K562 (cell line): ENCODE data around the gene LHX5. TPM values are rescaled to one million over a fixed set of nuclear protein-coding genes. Genes with fewer than 3 reads are reported as not detected.

Source experiments
- ARID2 ChIP-seq: fragments of 450-650 bp; IDR thresholded peaks from 2 replicates; pipeline ENCODE4 v1.6.1; 2017; ENCODE audit warnings: antibody characterized with exemption, mild to moderate bottlenecking
- ATF4 ChIP-seq: fragments of 450-650 bp; formaldehyde crosslinking; IDR thresholded peaks from 2 replicates; pipeline ENCODE4 v1.4.0; 2022; ENCODE audit warnings: mild to moderate bottlenecking, moderate library complexity
- BCOR ChIP-seq: fragments of 450-650 bp; IDR thresholded peaks from 2 replicates; pipeline ENCODE4 v1.6.1; 2016
- CAMTA2 ChIP-seq: fragments of 250-450 bp; sonication (Bioruptor Pico); conservative IDR thresholded peaks from 2 replicates; pipeline ENCODE4 v1.5.1; 2022
- ERF ChIP-seq: fragments of 450-650 bp; formaldehyde crosslinking; IDR thresholded peaks from 2 replicates; pipeline ENCODE4 v1.4.0; 2020; ENCODE audit warnings: mild to moderate bottlenecking, mixed read lengths
- GTF2E2 ChIP-seq: fragments of 200-800 bp; sonication (Bioruptor generic); IDR thresholded peaks from 2 replicates; pipeline ENCODE4 v1.6.1; 2016; ENCODE audit warnings: missing genetic modification characterization, missing compliant biosample characterization
- HDAC3 ChIP-seq: fragments of 450-650 bp; IDR thresholded peaks from 2 replicates; pipeline ENCODE4 v1.6.1; 2018; ENCODE audit warnings: borderline replicate concordance, mild to moderate bottlenecking, moderate library complexity; ENCODE audit not compliant: partially characterized antibody
- KDM4B ChIP-seq, 2 experiments: fragments of 450-650 bp in 1 of 2; sonication (generic) in 1 of 2; IDR thresholded peaks; 2 replicates each; pipeline ENCODE4 v1.6.1; 2016 to 2017; ENCODE audit warnings: borderline replicate concordance in 2 of 2, antibody characterized with exemption in 1 of 2, low read depth in 1 of 2, mild to moderate bottlenecking in 1 of 2
- KDM5B ChIP-seq: fragments of 200-600 bp; sonication (generic); IDR thresholded peaks from 2 replicates; pipeline ENCODE4 v1.6.1; 2012; ENCODE audit warnings: low read depth, mild to moderate bottlenecking, moderate library complexity, low read length, control low read depth, inconsistent platforms; ENCODE audit not compliant: insufficient replicate concordance
- NFIX ChIP-seq: fragments of 250-450 bp; sonication (Bioruptor Pico); IDR thresholded peaks from 2 replicates; pipeline ENCODE4 v1.4.0; 2020; ENCODE audit warnings: low read depth, mild to moderate bottlenecking, moderate library complexity
- POLR2G ChIP-seq: fragments of 200-400 bp; formaldehyde crosslinking; IDR thresholded peaks from 2 replicates; pipeline ENCODE4 v1.6.1; 2017; ENCODE audit warnings: low read depth, mild to moderate bottlenecking, antibody characterized with exemption, low read length, moderate library complexity
- POU5F1 ChIP-seq: fragments of 150-350 bp; IDR thresholded peaks from 2 replicates; pipeline ENCODE4 v1.6.1; 2014; ENCODE audit warnings: borderline replicate concordance, low read length, low read depth, mild to moderate bottlenecking; ENCODE audit not compliant: partially characterized antibody
- PTBP1 ChIP-seq: fragments of 200-400 bp; formaldehyde crosslinking; IDR thresholded peaks from 2 replicates; pipeline ENCODE4 v1.6.1; 2017; ENCODE audit warnings: low read depth, low read length
- RNF219 ChIP-seq: fragments of 250-450 bp; sonication (Bioruptor Pico); IDR thresholded peaks from 2 replicates; pipeline ENCODE4 v1.5.0; 2022; ENCODE audit warnings: mild to moderate bottlenecking
- SMC3 ChIP-seq: conservative IDR thresholded peaks from 2 replicates; pipeline ENCODE4 v1.6.1; 2011; ENCODE audit warnings: low read depth, low read length, improper control_type of control experiment; ENCODE audit not compliant: insufficient read depth
- ZBTB33 ChIP-seq: sonication (generic); formaldehyde crosslinking; IDR thresholded peaks from 2 replicates; pipeline ENCODE4 v1.8.1; 2023; ENCODE audit warnings: mild to moderate bottlenecking, missing genetic modification reagents
- ZBTB34 ChIP-seq: fragments of 250-450 bp; sonication (Bioruptor Pico); IDR thresholded peaks from 2 replicates; pipeline ENCODE4 v1.8.0; 2021; ENCODE audit warnings: mild to moderate bottlenecking, moderate library complexity
- ZBTB7A ChIP-seq: IDR thresholded peaks from 2 replicates; pipeline ENCODE4 v1.6.1; 2011; ENCODE audit warnings: low read depth, mild to moderate bottlenecking, low read length, moderate library complexity, borderline replicate concordance; ENCODE audit not compliant: control insufficient read depth
- ZFP36 ChIP-seq: fragments of 150-350 bp; IDR thresholded peaks from 2 replicates; pipeline ENCODE4 v1.6.1; 2018; ENCODE audit warnings: low read length, low read depth; ENCODE audit not compliant: partially characterized antibody
- ZNF316 ChIP-seq: fragments of 450-650 bp; IDR thresholded peaks from 2 replicates; pipeline ENCODE4 v1.6.1; 2016
- ZNF75A ChIP-seq: fragments of 450-650 bp; formaldehyde crosslinking; IDR thresholded peaks from 2 replicates; pipeline ENCODE4 v1.4.0; 2020; ENCODE audit warnings: mild to moderate bottlenecking
- polyA plus RNA-seq, 8 experiments: library from polyadenylated mRNA; depleted of rRNA in 4 of 8; stranded (reverse) in 5 of 8; unstranded in 3 of 8; fragments of >200 nt; fragmentation: Nextera tagmentation in 2 of 8; fragmentation: Illumina TruSeq in 1 of 8; extraction: Ambion mirVana in 2 of 8; extraction: Trizol in 1 of 8; gene quantifications; 2 replicates each; pipeline versions ENCODE4 v1.2.1 to v1.2.3, GENCODE V29; 2011 to 2014; ENCODE audit warnings: inconsistent platforms in 1 of 8, missing spikeins in 1 of 8
- total RNA-seq, 7 experiments: library from RNA; depleted of rRNA in 6 of 7; stranded (reverse); fragments of >200 nt in 6 of 7; fragmentation: Illumina TruSeq in 2 of 7; extraction: Trizol in 2 of 7; gene quantifications; 2 replicates each; pipeline versions ENCODE4 v1.2.1 to v1.2.3, GENCODE V29; 2011 to 2021; ENCODE audit warnings: low replicate concordance in 1 of 7

Gene LHX5
- total and polyA plus RNA-seq, 9 of the 15 experiments (the other 6 are each of a cell fraction or from before 2014, with no cell fraction given), result 0.04 to 0.17 (median 0.05) TPM; not detected in 6

- TF ChIP-seq RNF219 (CRISPR knock-in tag), result no peak
- no peak for TF ChIP-seq NFIX (CRISPR knock-in tag)
- 0 out of 2 replicates have a peak, but pooled peaks have one; percentile 66 for TF ChIP-seq ARID2
- TF ChIP-seq ZBTB34 (CRISPR knock-in tag), result no peak
- TF ChIP-seq ZBTB7A, result peak; percentile 68; the same call in 1 of the 2 replicates
- peak; percentile 30 for TF ChIP-seq KDM5B
- no peak for TF ChIP-seq POU5F1
- TF ChIP-seq SMC3, result peak; percentile 80
- TF ChIP-seq HDAC3, result no peak
- peak; percentile 79; the same call in 1 of the 2 replicates for TF ChIP-seq PTBP1
- no peak for TF ChIP-seq ZNF316
- no peak for TF ChIP-seq POLR2G
- TF ChIP-seq ERF (CRISPR knock-in tag), result no peak
- no peak for TF ChIP-seq ATF4 (CRISPR knock-in tag)
- peak; percentile 99 for TF ChIP-seq BCOR
- no peak for TF ChIP-seq ZNF75A (CRISPR knock-in tag)
- TF ChIP-seq KDM4B (IDR thresholded peaks at IDR 0.05; ENCODE audit: borderline replicate concordance in 2 of 2, low read depth in 1 of 2), result no peak
- peak; percentile 86 for TF ChIP-seq ZFP36
- no peak for TF ChIP-seq ZBTB33 (CRISPR knock-in tag)
- no peak for TF ChIP-seq CAMTA2 (CRISPR knock-in tag)
- TF ChIP-seq GTF2E2 (tag), result no peak
Measured at GRCh38 chr12:113424915-113425823, 46.5 kb downstream of the LHX5 start (continued).
